Smooth muscle cell (in vitro differentiated cells): ENCODE results near the gene CETN3. TPM values are rescaled to one million over a fixed set of nuclear protein-coding genes. Genes with fewer than 3 reads are reported as not detected.
A peak's percentile ranks its signal among the peaks of the same experiment; 100 is the strongest.

Source experiments
- DNase-seq: peaks from one replicate; lab custom pipeline; 2025; ENCODE audit not compliant: unreplicated experiment; lab: John Stamatoyannopoulos, UW
- H2AFZ ChIP-seq: fragments of 200-600 bp; sonication (generic); 2 replicates; pipeline ENCODE4 v1.6.0; 2016; ENCODE audit warnings: antibody characterized with exemption, low read depth, mild to moderate bottlenecking
- H3F3A ChIP-seq: fragments of 200-600 bp; sonication (generic); 2 replicates; pipeline ENCODE4 v1.6.0; 2017; ENCODE audit warnings: antibody characterized with exemption, low read depth
- H3K27ac ChIP-seq: fragments of 200-600 bp; sonication (generic); 2 replicates; pipeline ENCODE4 v1.5.1; 2016; ENCODE audit warnings: low read depth, mild to moderate bottlenecking
- H3K27me3 ChIP-seq: fragments of 200-600 bp; sonication (generic); 2 replicates; pipeline ENCODE4 v1.6.1; 2016; ENCODE audit warnings: low read depth, mild to moderate bottlenecking
- H3K36me3 ChIP-seq: fragments of 200-600 bp; sonication (generic); 2 replicates; pipeline ENCODE4 v1.5.1; 2016; ENCODE audit warnings: low read depth
- H3K4me1 ChIP-seq: fragments of 200-600 bp; sonication (generic); 2 replicates; pipeline ENCODE4 v1.5.1; 2016; ENCODE audit warnings: low read depth
- H3K4me2 ChIP-seq: fragments of 200-600 bp; sonication (generic); 2 replicates; pipeline ENCODE4 v1.6.0; 2016; ENCODE audit warnings: mild to moderate bottlenecking
- H3K4me3 ChIP-seq: fragments of 200-600 bp; sonication (generic); 2 replicates; pipeline ENCODE4 v1.5.1; 2016; ENCODE audit warnings: mild to moderate bottlenecking
- H3K79me2 ChIP-seq: fragments of 200-600 bp; sonication (generic); 2 replicates; pipeline ENCODE4 v1.6.0; 2016; ENCODE audit warnings: low read depth, mild to moderate bottlenecking
- H3K9ac ChIP-seq: fragments of 200-600 bp; sonication (generic); 2 replicates; pipeline ENCODE4 v1.6.0; 2016; ENCODE audit warnings: low read depth
- H3K9me3 ChIP-seq: fragments of 200-600 bp; sonication (generic); replicated peaks from 2 replicates; pipeline ENCODE4 v1.5.1; 2016; ENCODE audit warnings: low read depth
- H4K20me1 ChIP-seq: fragments of 200-600 bp; sonication (generic); 2 replicates; pipeline ENCODE4 v1.6.0; 2016; ENCODE audit warnings: low read depth
- WGBS: methylation state at CpG from one replicate; pipeline ENCODE4 v1.1.7; 2016; ENCODE audit warnings: low lambda C conversion rate; 5-methylcytosine and 5-hydroxymethylcytosine counted together
- polyA plus RNA-seq: library from polyadenylated mRNA; unstranded; fragments of >200 nt; fragmentation: Nextera tagmentation; extraction: Ambion mirVana; gene quantifications from 2 replicates; pipeline ENCODE4 v1.2.1, GENCODE V29; 2016
- total RNA-seq: library from RNA; depleted of rRNA; stranded (reverse); fragments of >200 nt; gene quantifications from 2 replicates; pipeline ENCODE4 v1.2.3, GENCODE V29; 2014
- TF ChIP-seq, protein P1 (sequence below): fragments of 200-600 bp; sonication (generic); IDR thresholded peaks from 2 replicates; pipeline ENCODE4 v1.5.1; 2017; ENCODE audit warnings: borderline replicate concordance, mild to moderate bottlenecking, antibody characterized with exemption; ENCODE audit not compliant: insufficient read depth, poor library complexity, severe bottlenecking

CETN3 gene
- total and polyA plus RNA-seq, 2 experiments from 2014 or later, result 28.7 to 32.0 TPM

DNA sequence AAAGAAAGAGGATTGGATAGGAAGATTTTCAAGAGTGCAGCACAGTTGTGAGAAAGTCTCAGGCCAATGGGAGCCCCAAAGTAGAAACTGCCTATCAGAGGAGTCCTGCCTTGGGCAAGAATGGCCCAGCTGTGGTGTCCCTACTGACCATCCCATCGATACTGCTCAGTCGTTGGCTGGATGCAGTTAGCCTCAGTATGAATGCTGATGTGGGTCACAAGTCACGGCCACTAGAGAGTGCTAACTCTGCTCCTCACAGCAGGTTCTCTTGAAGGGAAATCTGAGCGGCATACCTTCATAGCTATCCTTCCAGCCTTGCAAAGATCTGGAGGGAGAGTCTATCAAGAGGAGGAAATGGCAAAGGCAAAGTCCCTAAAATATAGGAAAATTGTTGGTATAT is 11.6 kb upstream of the CETN3 start:
- no peaks in the 10 kb centered on the region for H4K20me1 ChIP-seq
- H3F3A ChIP-seq, result no peaks in the 10 kb centered on the region
- no peak for DNase-seq
- no peak overlapping the region for H3K4me2 ChIP-seq
- H3K4me3 ChIP-seq, result no peak overlapping the region
- H2AFZ ChIP-seq, result no peak overlapping the region
- H3K27me3 ChIP-seq, result no peaks in the 10 kb centered on the region
- TF ChIP-seq, protein P1, sequence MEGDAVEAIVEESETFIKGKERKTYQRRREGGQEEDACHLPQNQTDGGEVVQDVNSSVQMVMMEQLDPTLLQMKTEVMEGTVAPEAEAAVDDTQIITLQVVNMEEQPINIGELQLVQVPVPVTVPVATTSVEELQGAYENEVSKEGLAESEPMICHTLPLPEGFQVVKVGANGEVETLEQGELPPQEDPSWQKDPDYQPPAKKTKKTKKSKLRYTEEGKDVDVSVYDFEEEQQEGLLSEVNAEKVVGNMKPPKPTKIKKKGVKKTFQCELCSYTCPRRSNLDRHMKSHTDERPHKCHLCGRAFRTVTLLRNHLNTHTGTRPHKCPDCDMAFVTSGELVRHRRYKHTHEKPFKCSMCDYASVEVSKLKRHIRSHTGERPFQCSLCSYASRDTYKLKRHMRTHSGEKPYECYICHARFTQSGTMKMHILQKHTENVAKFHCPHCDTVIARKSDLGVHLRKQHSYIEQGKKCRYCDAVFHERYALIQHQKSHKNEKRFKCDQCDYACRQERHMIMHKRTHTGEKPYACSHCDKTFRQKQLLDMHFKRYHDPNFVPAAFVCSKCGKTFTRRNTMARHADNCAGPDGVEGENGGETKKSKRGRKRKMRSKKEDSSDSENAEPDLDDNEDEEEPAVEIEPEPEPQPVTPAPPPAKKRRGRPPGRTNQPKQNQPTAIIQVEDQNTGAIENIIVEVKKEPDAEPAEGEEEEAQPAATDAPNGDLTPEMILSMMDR, result no peak
- no peak overlapping the region for H3K27ac ChIP-seq
- WGBS, result 29% methylated on average over 4 of the region's 4 CpGs
- no peaks in the 10 kb centered on the region for H3K9me3 ChIP-seq
- no peaks in the 10 kb centered on the region for H3K36me3 ChIP-seq
- no peaks in the 10 kb centered on the region for H3K79me2 ChIP-seq
- no peak overlapping the region for H3K9ac ChIP-seq
- no peaks in the 10 kb centered on the region for H3K4me1 ChIP-seq

GRCh38 chr5:90418214-90418613 is 8.7 kb upstream of the CETN3 start:
- DNase-seq, result no peak

DNA sequence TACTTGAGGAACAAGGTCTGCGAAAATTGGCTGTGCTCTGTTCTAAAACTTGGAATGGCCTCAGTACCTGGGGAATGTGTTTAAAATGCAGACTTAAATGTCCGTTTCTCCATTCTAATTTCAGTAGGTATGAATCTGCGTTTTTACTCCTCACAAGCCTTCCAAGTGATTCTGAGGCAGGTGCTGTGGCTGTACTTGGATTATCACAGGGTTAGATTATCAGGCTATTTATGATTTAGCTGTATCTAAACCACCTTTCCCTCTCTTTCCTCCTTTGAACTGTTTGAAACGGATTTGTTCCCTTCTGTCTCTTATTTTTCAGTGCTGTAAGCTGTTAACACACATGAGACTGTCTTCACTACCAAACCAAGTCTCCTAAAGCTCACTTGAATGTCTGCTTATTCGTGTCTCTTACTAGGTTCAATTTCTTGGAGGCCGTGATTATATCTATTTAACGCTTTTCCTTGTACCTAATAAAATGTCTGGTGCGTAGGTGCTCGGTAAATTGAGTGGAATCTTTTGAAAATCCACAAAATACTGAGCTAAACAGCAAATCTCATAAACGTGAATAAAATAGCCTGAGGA is 714 bp upstream of the CETN3 start:
- Histone ChIP-seq H3K4me2 (peak overlapping the region; percentile 99), H3F3A (no peaks in the 10 kb centered on the region), H3K9me3 (no peaks in the 10 kb centered on the region), H2AFZ (peak overlapping the region; percentile 97), H3K79me2 (peaks cover 19% of the 10 kb centered on the region), H4K20me1 (no peaks in the 10 kb centered on the region), H3K4me1 (peaks cover 38% of the 10 kb centered on the region), H3K4me3 (peak overlapping the region; percentile 78), H3K27me3 (no peaks in the 10 kb centered on the region), H3K27ac (peak overlapping the region; percentile 90), H3K36me3 (no peaks in the 10 kb centered on the region), H3K9ac (peak overlapping the region; percentile 92)
- TF ChIP-seq, protein P1, result no peak
- WGBS, result 4% methylated on average over 10 of the region's 10 CpGs
- DNase-seq, result no peak

More at GRCh38 chr5:90418214-90418613, 8.7 kb upstream of the CETN3 start:
- Histone ChIP-seq H2AFZ (no peak overlapping the region), H4K20me1 (no peaks in the 10 kb centered on the region), H3K9me3 (no peaks in the 10 kb centered on the region), H3K79me2 (no peaks in the 10 kb centered on the region), H3K4me3 (no peak overlapping the region), H3K27me3 (no peaks in the 10 kb centered on the region), H3K4me2 (no peak overlapping the region), H3K9ac (no peak overlapping the region), H3K36me3 (no peaks in the 10 kb centered on the region), H3K4me1 (no peaks in the 10 kb centered on the region), H3K27ac (no peak overlapping the region), H3F3A (no peaks in the 10 kb centered on the region)
- 97% methylated on average over 1 of the region's 1 CpG for WGBS
- TF ChIP-seq, protein P1, result no peak
